Measurements from ENCODE around the gene CCDC137.

The CCDC137 gene

GRCh38 chr17:81713004-81713555 lies 46.5 kb downstream of the CCDC137 start:
- peak overlapping the region; percentile 75 for H3K9ac ChIP-seq (ENCODE audit: low read length)
- H3K27me3 ChIP-seq (ENCODE audit: insufficient read depth, low read length), result no peaks in the 10 kb centered on the region
- H3K9me3 ChIP-seq (ENCODE audit: low read length), result no peaks in the 10 kb centered on the region
- H3K27ac ChIP-seq (ENCODE audit: low read depth, low read length, poor library complexity, severe bottlenecking), result no peak overlapping the region
- H3K4me3 ChIP-seq (ENCODE audit: low read depth, low read length, poor library complexity, severe bottlenecking), result peak overlapping the region; percentile 92
- 0 out of 2 replicates have a peak, but pooled peaks cover 4% of the 10 kb centered on the region for H3F3A ChIP-seq (ENCODE audit: insufficient read depth, low read length)
- no peaks in the 10 kb centered on the region for H3K9me2 ChIP-seq (ENCODE audit: low read depth, low read length)
- no peaks in the 10 kb centered on the region for H3K79me2 ChIP-seq (ENCODE audit: insufficient read depth, low read length)
- H3K4me2 ChIP-seq (ENCODE audit: low read length), result peak overlapping the region; percentile 96
- H3K36me3 ChIP-seq (ENCODE audit: insufficient read depth, low read length), result peaks cover 12% of the 10 kb centered on the region
- no peaks in the 10 kb centered on the region for H4K20me1 ChIP-seq (ENCODE audit: insufficient read depth, low read length)
- H3K4me1 ChIP-seq (ENCODE audit: insufficient read depth, low read length, severe bottlenecking), result peaks cover 36% of the 10 kb centered on the region
- TF ChIP-seq CTCF (IDR thresholded peaks at IDR 0.05; ENCODE audit: low read length) (no peak), EZH2 (IDR thresholded peaks at IDR 0.05; ENCODE audit: borderline replicate concordance, low read length) (no peak)
- H2AFZ ChIP-seq (ENCODE audit: low read length), result no peak overlapping the region

- H3K4me1 ChIP-seq (ENCODE audit: insufficient read depth, low read length, severe bottlenecking), result peaks cover 36% of the 10 kb centered on the region
- peak overlapping the region; percentile 96 for H3K4me2 ChIP-seq (ENCODE audit: low read length)
- TF ChIP-seq CTCF (IDR thresholded peaks at IDR 0.05; ENCODE audit: low read length) (no peak), EZH2 (IDR thresholded peaks at IDR 0.05; ENCODE audit: borderline replicate concordance, low read length) (no peak)
- no peak overlapping the region for H2AFZ ChIP-seq (ENCODE audit: low read length)
- H3K9ac ChIP-seq (ENCODE audit: low read length), result peak overlapping the region; percentile 75; the same call in 1 of the 2 replicates
- H3K79me2 ChIP-seq (ENCODE audit: insufficient read depth, low read length), result no peaks in the 10 kb centered on the region
- no peaks in the 10 kb centered on the region for H4K20me1 ChIP-seq (ENCODE audit: insufficient read depth, low read length)
- H3K27ac ChIP-seq (ENCODE audit: low read depth, low read length, poor library complexity, severe bottlenecking), result no peak overlapping the region
- 0 out of 2 replicates have a peak, but pooled peaks cover 4% of the 10 kb centered on the region for H3F3A ChIP-seq (ENCODE audit: insufficient read depth, low read length)
- no peaks in the 10 kb centered on the region for H3K9me2 ChIP-seq (ENCODE audit: low read depth, low read length)
- no peaks in the 10 kb centered on the region for H3K9me3 ChIP-seq (ENCODE audit: low read length)
- peak overlapping the region; percentile 92 for H3K4me3 ChIP-seq (ENCODE audit: low read depth, low read length, poor library complexity, severe bottlenecking)
- peaks cover 5% of the 10 kb centered on the region for H3K36me3 ChIP-seq (ENCODE audit: insufficient read depth, low read length)
- H3K27me3 ChIP-seq (ENCODE audit: insufficient read depth, low read length), result no peaks in the 10 kb centered on the region
Measured at GRCh38 chr17:81713556-81714411, 47.2 kb downstream of the CCDC137 start.

GRCh38 chr17:81714412-81715106 lies 48.0 kb downstream of the CCDC137 start:
- Histone ChIP-seq H3K27me3 (ENCODE audit: insufficient read depth, low read length) (no peaks in the 10 kb centered on the region), H3K9me2 (ENCODE audit: low read depth, low read length) (no peaks in the 10 kb centered on the region), H3K79me2 (ENCODE audit: insufficient read depth, low read length) (no peaks in the 10 kb centered on the region), H3K9ac (ENCODE audit: low read length) (no peak overlapping the region), H3F3A (ENCODE audit: insufficient read depth, low read length) (0 out of 2 replicates have a peak, but pooled peaks cover 4% of the 10 kb centered on the region), H3K4me1 (ENCODE audit: insufficient read depth, low read length, severe bottlenecking) (peaks cover 36% of the 10 kb centered on the region), H3K4me2 (ENCODE audit: low read length) (no peak overlapping the region), H3K9me3 (ENCODE audit: low read length) (no peaks in the 10 kb centered on the region), H4K20me1 (ENCODE audit: insufficient read depth, low read length) (no peaks in the 10 kb centered on the region), H3K27ac (ENCODE audit: low read depth, low read length, poor library complexity, severe bottlenecking) (no peak overlapping the region), H3K4me3 (ENCODE audit: low read depth, low read length, poor library complexity, severe bottlenecking) (no peak overlapping the region), H2AFZ (ENCODE audit: low read length) (no peak overlapping the region), H3K36me3 (ENCODE audit: insufficient read depth, low read length) (peaks cover 8% of the 10 kb centered on the region; the same call in 1 of the 2 replicates)
- TF ChIP-seq EZH2 (IDR thresholded peaks at IDR 0.05; ENCODE audit: borderline replicate concordance, low read length) (no peak), CTCF (IDR thresholded peaks at IDR 0.05; ENCODE audit: low read length) (no peak)
